ENCODE results near the gene PGPEP1.

GRCh38 chr19:18304208-18304457 lies 36.3 kb upstream of the PGPEP1 start:
- TF ChIP-seq, protein P1, sequence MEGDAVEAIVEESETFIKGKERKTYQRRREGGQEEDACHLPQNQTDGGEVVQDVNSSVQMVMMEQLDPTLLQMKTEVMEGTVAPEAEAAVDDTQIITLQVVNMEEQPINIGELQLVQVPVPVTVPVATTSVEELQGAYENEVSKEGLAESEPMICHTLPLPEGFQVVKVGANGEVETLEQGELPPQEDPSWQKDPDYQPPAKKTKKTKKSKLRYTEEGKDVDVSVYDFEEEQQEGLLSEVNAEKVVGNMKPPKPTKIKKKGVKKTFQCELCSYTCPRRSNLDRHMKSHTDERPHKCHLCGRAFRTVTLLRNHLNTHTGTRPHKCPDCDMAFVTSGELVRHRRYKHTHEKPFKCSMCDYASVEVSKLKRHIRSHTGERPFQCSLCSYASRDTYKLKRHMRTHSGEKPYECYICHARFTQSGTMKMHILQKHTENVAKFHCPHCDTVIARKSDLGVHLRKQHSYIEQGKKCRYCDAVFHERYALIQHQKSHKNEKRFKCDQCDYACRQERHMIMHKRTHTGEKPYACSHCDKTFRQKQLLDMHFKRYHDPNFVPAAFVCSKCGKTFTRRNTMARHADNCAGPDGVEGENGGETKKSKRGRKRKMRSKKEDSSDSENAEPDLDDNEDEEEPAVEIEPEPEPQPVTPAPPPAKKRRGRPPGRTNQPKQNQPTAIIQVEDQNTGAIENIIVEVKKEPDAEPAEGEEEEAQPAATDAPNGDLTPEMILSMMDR (IDR thresholded peaks at IDR 0.05; ENCODE audit: low read depth, low read length) = no peak
- no peak for TF ChIP-seq EZH2phosphoT487 (IDR thresholded peaks at IDR 0.05; ENCODE audit: low read depth)
